HG03575 (cell line): ENCODE results near the gene KRTAP12-3.
"Not testable (repeated sequence)": the region's sequence is repeated elsewhere in the genome, so short reads cannot be mapped to it uniquely, and the experiment has no call there.

Experiments
- ATAC-seq: cut with Tn5 transposase; IDR thresholded peaks from one replicate; pipeline ENCODE4 v1.9.1; 2021; ENCODE audit not compliant: unreplicated experiment, insufficient number of reproducible peaks, low FRiP score; ENCODE audit errors: extremely low read depth

The KRTAP12-3 gene

DNA sequence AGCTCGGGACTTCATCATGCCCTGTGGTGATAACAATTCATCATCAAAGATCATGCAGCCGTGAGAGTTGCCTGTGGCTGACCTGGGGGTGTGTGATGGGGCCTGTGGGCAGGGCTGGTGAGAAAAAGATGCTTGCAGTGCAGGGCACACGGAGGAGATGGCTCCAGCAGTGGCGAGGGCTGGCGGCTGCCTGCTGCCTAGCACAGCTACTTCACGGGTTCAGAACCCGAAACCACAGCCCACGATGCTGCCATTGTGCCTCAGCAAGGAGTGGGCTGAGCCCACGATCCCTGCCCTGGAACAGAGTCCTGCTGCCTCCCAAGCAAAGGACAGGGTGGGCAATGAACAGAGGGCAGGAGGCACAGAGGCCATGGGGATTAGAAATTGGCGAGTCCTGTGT lies 31.5 kb upstream of the KRTAP12-3 start:
- no peak for ATAC-seq

DNA sequence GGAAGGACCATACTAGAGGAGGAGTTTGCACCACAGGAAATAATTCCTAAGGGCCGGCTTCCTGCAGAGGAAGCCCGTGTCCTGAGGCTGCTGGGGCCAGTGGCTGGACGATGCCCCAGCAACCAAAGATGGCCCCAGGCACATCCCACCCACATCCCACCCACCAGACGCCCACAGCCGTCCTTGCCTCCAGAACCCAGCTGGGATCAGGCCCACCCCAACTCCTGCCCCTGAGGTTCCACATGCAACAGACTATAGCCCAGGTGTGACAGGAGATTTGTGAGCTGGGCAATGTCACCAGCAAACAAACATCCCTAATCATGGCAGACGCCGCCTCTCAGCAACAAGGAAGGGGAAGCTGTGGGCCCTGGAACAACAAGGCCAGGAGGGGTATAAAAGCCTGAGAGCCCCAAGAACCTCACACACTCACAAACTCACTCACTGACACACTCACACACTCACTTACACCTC lies 31.0 kb upstream of the KRTAP12-3 start, which contains the start of gene KRTAP10-9:
Gene KRTAP10-9, plus strand, starts transcription at position 421 of the 471 bp plus-strand sequence. CDS start 79 bp downstream, outside the sequence.
- no peak for ATAC-seq

- ATAC-seq = not testable (repeated sequence)
Observed at GRCh38 chr21:44627181-44627822, 30.4 kb upstream of the KRTAP12-3 start.

- not testable (repeated sequence) for ATAC-seq
Observed at GRCh38 chr21:44627831-44628233, 29.9 kb upstream of the KRTAP12-3 start.

DNA sequence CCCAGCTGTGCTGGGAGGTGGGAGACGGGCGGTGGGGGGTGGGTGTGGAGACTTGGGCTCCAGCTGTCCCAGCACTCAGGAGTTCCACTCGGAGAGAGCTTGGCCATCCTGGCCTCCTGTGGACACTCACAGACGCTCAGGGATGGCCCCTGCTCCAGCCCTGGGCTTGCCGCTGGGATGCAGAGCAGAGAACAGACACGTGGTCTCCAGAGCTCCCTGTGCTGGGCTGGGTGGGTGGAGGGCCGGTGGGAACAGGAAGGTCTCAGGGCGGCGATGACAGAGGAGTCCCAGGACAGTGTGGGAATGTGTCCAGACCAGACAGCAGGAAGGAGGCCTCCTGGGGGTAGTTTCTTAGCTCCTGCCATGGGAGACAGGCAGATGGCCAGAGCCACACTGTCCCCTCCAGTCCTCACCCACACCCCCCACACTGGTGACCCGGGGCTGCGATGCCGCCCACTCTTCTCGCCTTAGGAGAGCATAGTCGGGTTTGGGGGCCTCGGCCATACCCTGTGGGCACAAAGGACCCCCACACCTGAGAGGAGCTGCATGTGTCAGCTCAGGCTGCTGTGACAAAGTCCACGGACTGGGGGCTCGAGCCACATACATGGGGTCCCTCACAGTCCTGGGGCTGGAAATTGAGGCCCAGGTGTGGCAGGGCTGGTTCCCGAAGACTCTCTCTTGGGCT lies 28.9 kb upstream of the KRTAP12-3 start:
- ATAC-seq = no peak

DNA sequence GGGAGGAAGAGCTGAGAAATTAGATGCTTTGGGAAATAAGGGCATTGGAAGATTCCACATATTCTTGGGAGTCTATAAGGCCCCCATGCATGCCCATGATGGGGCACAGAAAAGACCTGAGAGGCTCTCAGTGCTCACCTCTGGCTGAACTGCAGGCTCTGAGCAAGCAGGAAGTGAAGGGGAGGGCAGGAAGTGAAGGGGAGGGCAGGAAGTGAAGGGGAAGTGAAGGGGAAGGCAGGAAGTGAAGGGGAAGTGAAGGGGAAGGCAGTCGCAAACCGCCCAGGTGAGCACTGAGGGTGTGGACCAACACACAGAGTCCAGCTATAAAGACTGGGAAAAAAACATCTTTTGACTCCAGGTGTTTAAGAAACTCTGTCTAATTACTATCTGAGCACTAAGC lies 27.3 kb upstream of the KRTAP12-3 start:
- no peak for ATAC-seq

- no peak for ATAC-seq
Observed at GRCh38 chr21:44632067-44632466, 25.7 kb upstream of the KRTAP12-3 start.

DNA sequence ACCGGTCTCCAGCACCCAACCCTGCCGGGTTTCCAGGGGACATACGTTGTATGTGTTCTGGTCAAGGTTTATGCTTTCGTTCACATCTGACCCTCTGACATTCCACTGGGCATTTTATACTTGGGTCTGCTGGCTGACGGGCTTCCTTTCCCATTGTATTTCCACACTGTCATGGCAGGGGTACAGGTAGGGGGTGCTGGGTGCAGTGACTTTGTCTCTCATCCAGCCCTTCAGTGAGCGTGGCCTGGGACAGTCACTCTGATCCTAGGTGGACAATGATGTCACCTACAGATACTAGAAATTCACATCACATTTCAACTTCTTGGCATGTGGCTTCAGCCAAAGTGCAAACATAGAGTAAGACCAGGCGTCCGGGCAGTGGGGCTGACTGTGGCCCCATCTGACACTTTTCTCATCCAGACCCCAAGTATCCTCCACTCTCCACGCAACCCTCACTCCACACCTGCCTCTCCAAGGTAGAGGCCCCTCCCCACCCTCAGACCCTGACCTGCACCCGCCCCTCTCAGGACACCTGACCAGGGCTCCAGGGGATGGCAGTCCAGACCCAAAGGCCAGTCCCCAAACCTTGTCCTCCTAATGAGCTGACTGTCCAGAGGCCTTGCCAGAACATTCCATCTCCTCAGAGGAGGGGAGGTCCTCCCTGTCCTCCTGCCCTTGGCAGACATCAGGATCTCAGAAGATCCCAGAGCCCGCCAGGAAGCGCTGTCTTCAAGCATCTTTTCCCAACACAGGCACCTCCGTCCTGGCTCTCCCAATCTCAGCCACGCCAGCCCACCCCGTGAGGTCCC lies 21.3 kb upstream of the KRTAP12-3 start:
- no peak for ATAC-seq

GRCh38 chr21:44637018-44637850 lies 20.5 kb upstream of the KRTAP12-3 start, which contains the start of gene KRTAP10-10:
TSS of gene KRTAP10-10 (plus strand) at chr21:44637356. CDS start at chr21:44637418, 62 bp downstream.
- ATAC-seq = no peak

DNA sequence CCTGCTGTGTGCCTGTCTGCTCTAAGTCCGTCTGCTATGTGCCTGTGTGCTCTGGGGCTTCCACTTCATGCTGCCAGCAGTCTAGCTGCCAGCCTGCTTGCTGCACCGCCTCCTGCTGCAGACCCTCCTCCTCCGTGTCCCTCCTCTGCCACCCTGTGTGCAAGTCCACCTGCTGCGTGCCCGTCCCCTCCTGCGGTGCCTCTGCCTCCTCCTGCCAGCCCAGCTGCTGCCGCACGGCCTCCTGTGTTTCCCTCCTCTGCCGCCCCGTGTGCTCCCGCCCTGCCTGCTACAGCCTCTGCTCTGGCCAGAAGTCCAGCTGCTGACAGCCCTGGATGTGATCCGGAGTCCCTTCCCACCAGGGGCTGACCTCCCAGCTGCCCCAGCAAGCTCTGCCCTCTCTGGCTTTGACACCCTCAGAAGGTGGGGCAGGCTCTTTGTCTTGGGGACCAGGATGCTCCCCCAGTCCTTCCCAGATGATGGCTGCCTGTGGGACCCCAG lies 19.8 kb upstream of the KRTAP12-3 start:
- not testable (repeated sequence) for ATAC-seq

DNA sequence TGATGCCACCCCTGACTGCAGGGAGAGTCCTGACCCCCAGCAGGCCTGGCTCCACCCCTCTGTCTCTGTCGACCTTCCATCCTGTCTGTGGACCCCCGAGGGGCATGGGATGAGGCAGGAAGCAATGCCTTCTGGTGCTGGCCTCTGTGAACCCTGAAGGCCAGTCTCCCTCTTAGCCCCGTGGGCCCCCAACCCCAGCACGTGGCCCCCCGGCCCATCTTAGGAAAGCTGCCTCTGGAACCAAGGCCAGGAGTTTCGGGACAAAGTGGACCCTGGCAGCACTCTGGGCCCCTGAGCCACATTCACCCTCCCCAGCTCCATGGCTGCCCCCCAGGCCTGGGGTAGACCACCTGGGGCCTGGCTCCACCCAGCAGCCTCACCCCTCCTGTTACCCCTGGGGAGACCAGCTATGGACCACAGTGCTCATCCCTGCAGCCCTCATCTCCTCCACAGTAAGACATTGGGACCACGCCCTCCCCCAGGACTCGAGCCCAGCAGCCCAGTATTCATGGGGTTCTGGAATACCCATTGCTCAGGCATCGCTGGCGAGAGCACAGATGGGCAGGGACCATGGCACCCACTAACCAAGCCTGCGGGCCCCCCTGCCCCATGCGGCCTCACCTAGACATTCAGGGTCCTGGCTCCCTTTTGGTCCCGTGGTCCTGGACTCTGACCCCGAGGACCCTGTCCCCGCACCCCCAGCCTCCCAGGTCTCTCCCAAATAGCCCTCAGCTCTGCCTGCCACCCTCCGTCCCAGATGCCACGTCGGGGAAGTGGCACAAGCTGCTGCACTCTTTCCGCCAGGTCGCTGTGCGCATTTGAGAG lies 19.0 kb upstream of the KRTAP12-3 start:
- not testable (repeated sequence) for ATAC-seq

- ATAC-seq = no peak
Observed at GRCh38 chr21:44639331-44639655, 18.4 kb upstream of the KRTAP12-3 start.

GRCh38 chr21:44640761-44641160 lies 17.0 kb upstream of the KRTAP12-3 start:
- ATAC-seq = no peak

DNA sequence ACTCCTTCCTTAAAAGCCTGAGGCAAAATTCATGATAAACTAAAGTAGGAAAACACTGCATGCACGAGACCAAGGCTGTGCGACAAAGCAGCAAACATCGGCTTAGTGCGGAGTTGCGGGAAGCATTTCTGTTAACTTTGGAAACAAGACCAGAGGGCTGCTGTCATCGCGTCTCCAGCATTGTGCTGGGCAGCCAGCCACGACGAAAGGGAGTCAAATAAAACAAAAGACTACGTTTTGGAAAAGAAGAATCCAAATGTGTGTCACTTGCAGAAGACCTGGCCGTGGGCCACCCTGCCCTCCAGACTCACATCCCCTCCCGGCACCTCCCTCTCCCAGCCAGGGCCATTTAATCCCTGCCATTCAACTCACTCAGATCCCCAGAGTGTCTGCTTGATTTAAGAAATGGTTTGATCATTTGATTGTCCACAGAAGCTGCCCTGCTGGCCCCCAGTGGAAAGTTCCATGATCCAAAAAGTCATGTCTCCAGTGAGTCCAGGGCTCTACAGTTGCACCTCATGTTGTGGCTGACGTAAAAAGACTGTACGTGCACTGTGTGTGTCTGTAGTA lies 13.9 kb upstream of the KRTAP12-3 start:
- no peak for ATAC-seq

DNA sequence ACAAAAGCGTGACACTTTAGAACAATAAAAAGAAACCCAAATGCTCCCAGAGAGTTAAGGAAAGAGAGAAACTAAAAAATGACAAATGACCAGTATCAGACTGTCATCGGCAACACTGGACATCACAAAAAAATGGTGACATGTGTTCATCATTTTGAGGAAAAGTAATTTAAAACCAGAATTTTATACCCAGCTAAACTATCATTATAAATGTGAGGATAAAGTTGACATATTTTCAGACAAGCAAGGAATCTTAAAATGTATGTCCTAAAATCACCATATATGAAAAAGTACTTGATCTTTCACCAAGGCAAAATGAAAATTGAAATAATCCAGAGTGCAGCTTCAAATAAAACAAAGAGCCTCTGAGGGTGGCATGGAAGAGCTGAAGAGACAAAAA lies 12.9 kb upstream of the KRTAP12-3 start:
- ATAC-seq = no peak

- ATAC-seq = not testable (repeated sequence)
Observed at GRCh38 chr21:44646366-44647221, 11.1 kb upstream of the KRTAP12-3 start, which contains the start of gene KRTAP10-11. TSS of gene KRTAP10-11 (plus strand) at chr21:44646414. CDS start at chr21:44646459, 45 bp downstream.

GRCh38 chr21:44647222-44647552 lies 10.5 kb upstream of the KRTAP12-3 start:
- ATAC-seq = no peak
